GM19239 (cell line): ENCODE measurements around the gene RNU7-1.

Experiments
- DNase-seq: peaks from one replicate; pipeline ENCODE4 v3.0.0; 2011; ENCODE audit warnings: low spot score; ENCODE audit not compliant: insufficient read length
- FAIRE-seq: peaks from 2 replicates; lab custom pipeline; 2011; peaks lifted over from hg19 to GRCh38; lab: Jason Lieb, UNC

RNU7-1 gene

DNA sequence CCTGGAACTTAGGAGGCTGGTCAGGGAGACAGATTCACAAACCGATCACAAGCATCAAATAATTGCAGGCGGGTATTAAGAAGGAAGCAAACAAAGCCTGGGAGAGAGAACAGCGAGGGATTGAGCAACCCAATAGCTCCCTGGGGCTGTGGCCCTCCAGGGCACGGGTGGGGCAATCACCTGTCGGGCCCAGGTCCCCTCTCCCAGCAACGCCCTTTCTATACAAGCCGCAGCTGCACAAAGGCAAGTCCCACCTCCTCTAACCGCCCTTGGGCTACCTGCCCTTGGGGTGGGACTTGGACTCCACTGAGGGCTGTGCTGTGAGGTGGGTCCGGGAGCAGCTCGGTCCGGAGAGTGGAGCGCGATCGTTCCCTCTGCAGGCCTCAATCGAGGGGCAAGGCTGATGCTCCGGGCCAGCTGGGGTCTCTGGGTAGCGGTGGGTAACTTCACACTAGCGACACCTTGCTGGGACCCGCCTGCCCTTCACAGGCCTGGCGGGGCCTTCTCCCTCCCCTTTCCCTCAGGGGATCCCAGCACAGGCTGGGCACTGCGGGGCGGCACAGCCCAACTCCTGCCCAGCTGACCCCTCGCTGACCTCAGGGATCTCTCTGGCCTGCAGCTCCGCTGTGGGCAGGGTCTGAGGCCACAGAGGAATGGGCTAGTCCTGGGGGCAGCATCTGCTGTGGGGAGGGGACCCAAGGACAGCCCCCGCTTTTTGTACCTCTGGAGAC is 18.8 kb downstream of the RNU7-1 start:
- DNase-seq (no peak), FAIRE-seq (no peak)

DNA sequence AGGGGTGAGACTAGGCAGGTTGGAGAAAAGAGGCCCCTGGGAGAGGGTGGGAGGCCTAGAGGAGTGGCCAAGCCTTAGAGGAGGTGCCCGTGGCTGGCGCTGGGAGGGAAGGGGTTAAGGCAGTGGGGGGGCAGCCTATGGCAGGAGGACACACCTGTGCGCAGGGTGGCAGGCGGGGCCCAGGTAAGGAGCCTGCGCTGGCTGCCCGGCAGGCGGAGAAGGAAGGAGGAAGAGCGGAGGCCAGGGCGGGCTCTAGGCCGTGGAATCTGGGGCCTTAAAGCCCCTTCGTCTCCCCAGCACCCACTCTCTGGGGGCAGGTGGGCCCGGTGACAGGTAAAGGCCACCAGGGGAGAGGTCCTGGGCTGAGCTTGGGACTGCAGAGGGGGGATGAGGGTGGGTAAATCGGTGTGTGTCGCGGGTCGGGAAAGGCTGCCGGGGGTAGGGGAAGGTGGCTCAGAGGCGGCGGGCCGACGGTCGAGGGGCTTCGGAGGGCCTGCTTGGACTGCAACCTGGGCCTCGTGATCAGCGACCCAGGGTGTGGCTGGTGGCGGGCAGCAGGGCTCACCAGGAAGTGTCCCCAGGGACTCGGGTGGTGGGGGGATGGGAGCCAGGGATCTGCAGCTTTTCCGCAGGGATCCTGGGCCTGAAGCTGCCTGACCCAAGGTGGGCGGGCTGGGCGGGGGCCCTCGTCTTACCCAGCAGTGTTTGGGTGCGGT is 19.6 kb downstream of the RNU7-1 start:
- FAIRE-seq (no peak), DNase-seq (no peak)

- FAIRE-seq = no peak
- no peak for DNase-seq
Measured at GRCh38 chr12:6963791-6964413, 20.3 kb downstream of the RNU7-1 start.

DNA sequence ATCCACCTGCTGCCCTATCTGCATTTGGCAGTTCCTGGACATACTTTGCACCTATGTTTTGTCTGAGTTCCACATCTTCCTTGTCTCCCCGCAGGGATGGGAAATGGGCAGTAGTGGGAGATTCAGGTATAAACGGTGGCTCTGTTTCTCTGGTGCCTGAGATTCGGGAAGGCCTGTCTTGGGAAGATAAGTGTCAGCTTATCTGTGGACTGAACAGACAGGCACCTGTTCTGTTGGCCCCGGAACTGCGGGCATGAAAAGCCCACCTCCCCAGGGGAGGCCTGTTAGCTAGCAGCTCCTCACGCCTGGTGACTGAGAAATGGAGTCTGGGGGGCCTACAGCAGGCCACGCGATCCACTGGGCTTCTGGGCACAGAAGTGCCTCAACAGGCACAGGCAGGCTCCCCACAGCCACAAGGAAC is 21.0 kb downstream of the RNU7-1 start:
- no peak for FAIRE-seq
- DNase-seq = no peak

DNA sequence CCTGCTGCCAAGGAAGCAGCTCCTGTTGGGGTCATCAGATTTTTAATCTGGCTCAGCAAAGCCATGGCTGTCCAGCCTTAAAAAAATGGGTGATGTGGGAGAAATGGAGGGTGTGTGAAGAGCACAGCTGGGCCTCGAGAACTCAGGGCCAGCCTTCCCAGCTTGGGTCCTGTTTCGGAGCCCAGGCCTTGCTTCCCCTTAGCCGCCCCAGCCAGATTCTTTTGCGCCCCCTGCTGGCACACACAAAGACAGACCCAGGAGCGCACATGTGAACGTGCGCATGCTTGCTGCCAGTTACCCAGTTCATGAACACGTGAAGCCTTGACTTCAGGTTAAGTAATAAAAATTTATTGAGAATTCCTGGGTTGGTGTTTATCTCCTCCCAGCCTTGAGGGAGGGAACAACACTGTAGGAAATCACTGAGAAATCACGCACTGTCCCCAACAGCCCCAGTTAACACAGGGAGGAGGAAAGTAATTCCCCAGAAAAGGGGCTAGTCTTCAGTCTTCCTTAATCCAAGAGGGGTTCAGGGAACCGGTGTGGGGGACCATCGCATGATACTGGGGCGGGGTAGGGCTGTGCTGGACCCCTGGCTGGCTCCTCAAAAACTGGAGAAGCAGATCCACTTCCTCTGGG is 21.5 kb downstream of the RNU7-1 start:
- DNase-seq (peak; percentile 68), FAIRE-seq (peak; percentile 92)

GRCh38 chr12:6965714-6966113 is 22.1 kb downstream of the RNU7-1 start:
- DNase-seq (no peak), FAIRE-seq (no peak)

DNA sequence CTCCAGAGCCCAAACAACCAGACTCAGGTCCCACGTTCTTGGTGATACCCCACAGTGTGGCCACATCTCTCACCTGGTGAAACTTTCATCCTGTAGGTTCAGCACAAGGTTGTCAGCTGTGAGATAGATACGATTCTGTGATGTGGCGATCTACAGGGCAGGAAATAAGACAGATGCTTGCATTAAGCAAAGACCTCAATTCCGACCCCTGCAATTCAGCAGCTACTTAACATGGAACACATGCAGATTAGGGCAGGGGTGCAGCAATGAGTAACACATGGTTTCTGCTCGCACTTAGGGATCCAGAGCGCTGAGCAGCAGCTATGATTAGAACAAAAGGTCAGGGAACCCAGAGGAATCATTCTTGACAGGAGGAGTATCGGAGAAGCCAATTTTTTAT is 22.7 kb downstream of the RNU7-1 start:
- DNase-seq (no peak), FAIRE-seq (no peak)

- FAIRE-seq (no peak), DNase-seq (no peak)
Measured at GRCh38 chr12:6967651-6968100, 24.1 kb downstream of the RNU7-1 start.

- no peak for FAIRE-seq
- no peak for DNase-seq
Measured at GRCh38 chr12:6968426-6968825, 24.8 kb downstream of the RNU7-1 start.

DNA sequence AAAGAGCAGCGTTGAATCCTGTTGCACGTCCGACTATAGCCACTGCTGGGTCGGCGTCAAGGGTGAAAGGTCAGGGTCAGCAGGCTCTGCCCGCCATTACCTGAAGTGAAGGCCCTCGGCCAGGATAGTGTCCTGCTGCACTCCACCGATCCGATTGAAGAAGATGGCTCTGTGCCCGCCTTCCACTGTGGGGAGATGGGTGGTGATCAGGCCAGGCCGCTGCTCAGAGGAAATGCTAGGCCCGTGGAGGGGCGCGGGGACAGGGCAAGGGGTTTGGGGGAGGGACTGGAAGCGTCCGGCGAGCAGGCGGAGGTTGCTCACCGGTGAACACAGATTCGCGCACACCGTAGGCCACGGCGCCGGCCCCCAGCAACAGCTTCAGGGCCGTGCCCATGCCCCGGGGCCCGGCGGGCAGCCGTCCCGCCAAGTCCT is 26.5 kb downstream of the RNU7-1 start:
- no peak for DNase-seq
- no peak for FAIRE-seq

DNA sequence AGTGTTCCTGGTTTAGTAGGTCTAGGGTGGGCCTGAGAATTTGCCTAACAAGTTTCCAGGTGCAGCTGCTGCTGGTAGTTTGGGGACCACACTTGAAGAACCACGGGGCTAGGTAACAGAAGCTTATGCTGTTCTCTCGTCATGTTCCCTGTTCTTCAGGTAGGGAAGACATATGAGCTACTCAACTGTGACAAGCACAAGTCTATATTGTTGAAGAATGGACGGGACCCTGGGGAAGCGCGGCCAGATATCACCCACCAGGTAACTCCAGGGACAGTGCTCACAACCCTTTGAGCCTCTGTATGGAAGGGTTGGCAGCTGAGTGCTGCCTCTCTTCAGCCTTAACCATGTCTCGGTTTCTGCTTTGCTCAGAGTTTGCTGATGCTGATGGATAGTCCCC is 30.6 kb downstream of the RNU7-1 start:
- DNase-seq = no peak
- no peak for FAIRE-seq

GRCh38 chr12:6975297-6976032 is 31.8 kb downstream of the RNU7-1 start:
- peak; percentile 37 for FAIRE-seq
- no peak for DNase-seq

- DNase-seq (no peak), FAIRE-seq (no peak)
Measured at GRCh38 chr12:6977653-6978052, 34.0 kb downstream of the RNU7-1 start.

GRCh38 chr12:6978188-6978587 is 34.6 kb downstream of the RNU7-1 start:
- DNase-seq = no peak
- no peak for FAIRE-seq

GRCh38 chr12:6978611-6979011 is 35.0 kb downstream of the RNU7-1 start:
- FAIRE-seq = no peak
- DNase-seq = no peak

GRCh38 chr12:6979021-6979420 is 35.4 kb downstream of the RNU7-1 start:
- DNase-seq (no peak), FAIRE-seq (no peak)

DNA sequence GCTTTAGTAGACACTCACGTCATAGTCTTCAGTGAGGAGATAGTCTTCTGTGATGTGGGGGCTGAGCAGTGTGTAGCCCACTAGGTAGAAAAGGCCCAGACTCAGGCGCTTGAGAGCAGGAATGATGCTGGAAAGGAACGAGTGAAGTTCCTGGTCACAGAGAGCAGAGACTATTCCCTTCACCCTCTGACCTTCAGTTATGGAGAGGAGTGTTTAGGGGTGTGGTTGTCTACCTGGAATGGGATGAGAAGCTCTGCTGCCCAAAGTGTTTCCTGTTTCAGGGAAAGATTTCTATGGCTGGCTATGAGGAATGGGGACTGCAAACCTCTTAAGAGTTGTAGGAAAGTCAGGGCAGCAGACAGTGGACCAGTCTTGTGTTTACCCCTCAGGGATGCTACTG is 35.8 kb downstream of the RNU7-1 start:
- no peak for FAIRE-seq

DNA sequence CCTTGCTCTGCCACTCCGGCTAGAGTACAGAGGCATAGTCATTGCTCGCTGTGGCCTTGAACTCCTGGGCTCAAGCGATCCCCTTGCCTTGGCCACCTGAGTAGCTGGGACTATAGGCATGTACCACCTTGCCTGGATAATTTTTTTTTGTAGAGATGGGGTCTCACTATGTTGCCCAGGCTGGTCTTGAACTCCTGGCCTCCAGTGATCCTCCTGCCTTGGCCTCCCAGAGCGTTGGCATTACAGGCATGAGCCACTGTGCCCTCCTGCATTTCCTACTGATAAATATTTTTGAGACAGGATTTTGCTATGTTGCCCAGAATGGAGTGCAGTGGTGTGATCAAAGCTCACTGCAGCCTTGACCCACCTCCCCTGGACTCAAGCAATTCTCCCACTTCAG is 36.5 kb downstream of the RNU7-1 start:
- FAIRE-seq = no peak

More for the DNA sequence above, 35.8 kb downstream of the RNU7-1 start:
- DNase-seq = no peak

GRCh38 chr12:6980740-6981139 is 37.1 kb downstream of the RNU7-1 start:
- DNase-seq (no peak), FAIRE-seq (no peak)

More for the DNA sequence above, 36.5 kb downstream of the RNU7-1 start:
- no peak for DNase-seq
